HepG2 (cell line): ENCODE results near the gene NOTUM. TPM values are rescaled to one million over a fixed set of nuclear protein-coding genes. Genes with fewer than 3 reads are reported as not detected.

Source experiments
- ADNP ChIP-seq: sonication (generic); formaldehyde crosslinking; IDR thresholded peaks from 2 replicates; pipeline ENCODE4 v1.4.0; 2020; ENCODE audit warnings: missing genetic modification reagents
- ESRRA ChIP-seq: sonication (generic); formaldehyde crosslinking; IDR thresholded peaks from 2 replicates; pipeline ENCODE4 v1.5.1; 2020; ENCODE audit warnings: mild to moderate bottlenecking, low read depth, missing genetic modification reagents
- FOXA1 ChIP-seq, 2 experiments: fragments of 450-650 bp in 1 of 2; sonication (generic) in 1 of 2; formaldehyde crosslinking in 1 of 2; IDR thresholded peaks; 2 replicates each; pipeline versions ENCODE4 v1.4.0 to v1.6.1; 2016 to 2020; ENCODE audit warnings: missing genetic modification reagents in 1 of 2
- HNF4G ChIP-seq, 2 experiments: sonication (generic) in 1 of 2; formaldehyde crosslinking in 1 of 2; IDR thresholded peaks; 2 replicates each; pipeline versions ENCODE4 v1.4.0 to v1.6.1; 2011 to 2020; ENCODE audit warnings: borderline replicate concordance in 2 of 2, low read depth in 2 of 2, mild to moderate bottlenecking in 2 of 2, low read length in 1 of 2, missing genetic modification reagents in 1 of 2, moderate library complexity in 1 of 2
- JDP2 ChIP-seq: sonication (generic); formaldehyde crosslinking; IDR thresholded peaks from 2 replicates; pipeline ENCODE4 v1.8.1; 2022; ENCODE audit warnings: missing genetic modification reagents, borderline replicate concordance
- KLF11 ChIP-seq: IDR thresholded peaks from 2 replicates; pipeline ENCODE4 v1.6.1; 2016; ENCODE audit warnings: missing compliant biosample characterization
- LCORL ChIP-seq, 2 experiments: fragments of 450-650 bp in 1 of 2; sonication (generic) in 1 of 2; formaldehyde crosslinking in 1 of 2; IDR thresholded peaks; 2 replicates each; pipeline versions ENCODE4 v1.5.0 to v1.6.1; 2017 to 2020; ENCODE audit warnings: antibody characterized with exemption in 1 of 2, missing genetic modification reagents in 1 of 2
- MXD4 ChIP-seq: IDR thresholded peaks from 2 replicates; pipeline ENCODE4 v1.6.1; 2016; ENCODE audit warnings: mild to moderate bottlenecking, missing biosample characterization, missing genetic modification reagents
- NAIF1 ChIP-seq: sonication (generic); formaldehyde crosslinking; IDR thresholded peaks from 2 replicates; pipeline ENCODE4 v1.5.0; 2020; ENCODE audit warnings: mild to moderate bottlenecking, missing genetic modification reagents, borderline replicate concordance
- NR0B2 ChIP-seq: sonication (generic); formaldehyde crosslinking; IDR thresholded peaks from 2 replicates; pipeline ENCODE4 v1.4.0; 2020; ENCODE audit warnings: mild to moderate bottlenecking, missing genetic modification reagents
- PCBP2 ChIP-seq: fragments of 200-400 bp; formaldehyde crosslinking; optimal IDR thresholded peaks from 2 replicates; pipeline ENCODE3; 2018; ENCODE audit warnings: low read length, low read depth; ENCODE audit not compliant: poor library complexity, severe bottlenecking
- YEATS4 ChIP-seq: sonication (generic); formaldehyde crosslinking; IDR thresholded peaks from 2 replicates; pipeline ENCODE4 v1.4.0; 2020; ENCODE audit warnings: missing genetic modification reagents, borderline replicate concordance
- ZFP36L2 ChIP-seq: sonication (generic); formaldehyde crosslinking; IDR thresholded peaks from 2 replicates; pipeline ENCODE4 v1.4.0; 2020; ENCODE audit warnings: missing genetic modification reagents
- ZNF282 ChIP-seq: fragments of 450-650 bp; IDR thresholded peaks from 2 replicates; pipeline ENCODE4 v1.6.1; 2018; ENCODE audit not compliant: partially characterized antibody
- ZNF552 ChIP-seq: sonication (generic); formaldehyde crosslinking; IDR thresholded peaks from 2 replicates; pipeline ENCODE4 v1.9.0; 2022; ENCODE audit warnings: missing genetic modification reagents, mild to moderate bottlenecking, borderline replicate concordance
- ZNF670 ChIP-seq: sonication (generic); formaldehyde crosslinking; IDR thresholded peaks from 2 replicates; pipeline ENCODE4 v1.8.0; 2022; ENCODE audit warnings: mild to moderate bottlenecking, missing genetic modification reagents, borderline replicate concordance
- ZNF746 ChIP-seq: sonication (generic); formaldehyde crosslinking; IDR thresholded peaks from 2 replicates; pipeline ENCODE4 v1.8.0; 2022; ENCODE audit warnings: mild to moderate bottlenecking, missing genetic modification reagents
- ZNF784 ChIP-seq: sonication (generic); formaldehyde crosslinking; IDR thresholded peaks from 2 replicates; pipeline ENCODE4 v1.5.1; 2020; ENCODE audit warnings: missing genetic modification reagents, mild to moderate bottlenecking, borderline replicate concordance
- ZNF790 ChIP-seq: sonication (generic); formaldehyde crosslinking; IDR thresholded peaks from 2 replicates; pipeline ENCODE4 v1.8.0; 2022; ENCODE audit warnings: missing genetic modification reagents, mild to moderate bottlenecking, borderline replicate concordance
- polyA plus RNA-seq, 8 experiments: library from polyadenylated mRNA; depleted of rRNA in 3 of 8; stranded (reverse) in 7 of 8; unstranded in 1 of 8; fragments of >200 nt; fragmentation: Illumina TruSeq in 4 of 8; extraction: Trizol in 4 of 8; gene quantifications; 2 replicates each; pipeline versions ENCODE4 v1.2.1 to v1.2.3, GENCODE V29; 2011 to 2016; ENCODE audit warnings: low read depth in 4 of 8, missing spikeins in 1 of 8, mixed read lengths in 1 of 8; ENCODE audit not compliant: insufficient read depth in 1 of 8
- total RNA-seq, 5 experiments: library from RNA; depleted of rRNA; stranded (reverse); fragments of >200 nt; fragmentation: Illumina TruSeq; extraction: Trizol; gene quantifications; 2 replicates each; pipeline ENCODE4 v1.2.3, GENCODE V29; 2016; ENCODE audit warnings: low read depth in 1 of 5
- TF ChIP-seq, protein P1 (sequence below): sonication (generic); formaldehyde crosslinking; IDR thresholded peaks from 2 replicates; pipeline ENCODE4 v1.4.0; 2020; ENCODE audit warnings: missing genetic modification reagents
- TF ChIP-seq, protein P2 (sequence below): sonication (generic); formaldehyde crosslinking; IDR thresholded peaks from 2 replicates; pipeline ENCODE4 v1.4.0; 2020; ENCODE audit warnings: mild to moderate bottlenecking, missing genetic modification reagents, borderline replicate concordance

Gene NOTUM
- total and polyA plus RNA-seq, 2 of the 13 experiments (the other 11 are each of a cell fraction or from before 2014, with no cell fraction given) = 150 to 160 TPM

DNA sequence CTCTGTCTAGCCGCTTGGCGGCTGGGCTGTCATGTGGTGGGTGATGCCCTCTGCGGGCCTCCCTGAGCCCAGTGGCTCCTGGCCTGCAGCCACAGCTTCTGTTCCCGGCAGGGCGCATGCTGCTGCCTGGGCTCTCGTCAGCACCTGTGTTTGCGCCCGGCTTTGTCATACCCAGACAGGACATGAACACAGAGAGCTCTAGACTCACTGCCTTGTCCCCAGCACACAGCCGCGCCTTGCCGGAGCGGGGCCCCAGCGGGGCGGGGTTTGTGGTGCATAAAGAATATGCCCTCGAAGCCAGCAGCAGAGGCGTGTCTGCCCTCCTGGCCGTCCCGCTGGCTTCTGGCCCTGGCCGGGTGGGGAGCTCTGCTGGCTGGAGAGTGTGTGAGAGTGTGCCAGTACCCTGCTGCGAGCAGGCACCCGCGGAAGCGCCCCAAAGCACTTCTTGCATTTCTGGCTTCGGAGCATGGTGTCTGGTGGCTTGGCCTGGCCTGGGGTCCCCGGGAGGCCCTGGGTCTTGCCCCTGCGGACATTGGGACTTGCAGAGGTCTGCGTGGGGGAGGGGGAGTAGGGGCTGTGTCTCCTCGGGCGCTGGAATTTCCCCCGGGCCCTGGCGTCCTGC, 30.8 kb upstream of the NOTUM start (continued):
- TF ChIP-seq NR0B2 (CRISPR knock-in tag) (peak; percentile 75), ZNF790 (CRISPR knock-in tag) (peak; percentile 23; the same call in 1 of the 2 replicates), FOXA1 (IDR thresholded peaks at IDR 0.05) (no peak), FOXA1 (CRISPR knock-in tag; IDR thresholded peaks at IDR 0.05) (no peak; the same call in 1 of the 2 replicates), ZNF552 (no peak; the same call in 1 of the 2 replicates), ESRRA (CRISPR knock-in tag) (no peak), LCORL (IDR thresholded peaks at IDR 0.05) (no peak), LCORL (CRISPR knock-in tag; IDR thresholded peaks at IDR 0.05) (peak; percentile 76), MXD4 (CRISPR knock-in tag) (peak; percentile 90), PCBP2 (no peak), NAIF1 (peak; percentile 95; the same call in 1 of the 2 replicates), ADNP (no peak), ZFP36L2 (peak; percentile 41), HNF4G (IDR thresholded peaks at IDR 0.05; ENCODE audit: borderline replicate concordance, low read depth, low read length) (no peak), HNF4G (CRISPR knock-in tag; IDR thresholded peaks at IDR 0.05; ENCODE audit: borderline replicate concordance, low read depth) (no peak; the same call in 1 of the 2 replicates), ZNF670 (no peak), JDP2 (CRISPR knock-in tag) (no peak), YEATS4 (CRISPR knock-in tag) (peak; percentile 89), ZNF282 (no peak), KLF11 (CRISPR knock-in tag) (0 out of 2 replicates have a peak, but pooled peaks have one; percentile 69), ZNF746 (CRISPR knock-in tag) (peak; percentile 67), ZNF784 (CRISPR knock-in tag) (no peak)
- TF ChIP-seq, protein P1, sequence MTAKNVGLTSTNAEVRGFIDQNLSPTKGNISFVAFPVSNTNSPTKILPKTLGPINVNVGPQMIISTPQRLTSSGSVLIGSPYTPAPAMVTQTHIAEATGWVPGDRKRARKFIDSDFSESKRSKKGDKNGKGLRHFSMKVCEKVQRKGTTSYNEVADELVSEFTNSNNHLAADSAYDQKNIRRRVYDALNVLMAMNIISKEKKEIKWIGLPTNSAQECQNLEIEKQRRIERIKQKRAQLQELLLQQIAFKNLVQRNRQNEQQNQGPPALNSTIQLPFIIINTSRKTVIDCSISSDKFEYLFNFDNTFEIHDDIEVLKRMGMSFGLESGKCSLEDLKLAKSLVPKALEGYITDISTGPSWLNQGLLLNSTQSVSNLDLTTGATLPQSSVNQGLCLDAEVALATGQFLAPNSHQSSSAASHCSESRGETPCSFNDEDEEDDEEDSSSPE (CRISPR knock-in tag) = peak; percentile 93
- TF ChIP-seq, protein P2, sequence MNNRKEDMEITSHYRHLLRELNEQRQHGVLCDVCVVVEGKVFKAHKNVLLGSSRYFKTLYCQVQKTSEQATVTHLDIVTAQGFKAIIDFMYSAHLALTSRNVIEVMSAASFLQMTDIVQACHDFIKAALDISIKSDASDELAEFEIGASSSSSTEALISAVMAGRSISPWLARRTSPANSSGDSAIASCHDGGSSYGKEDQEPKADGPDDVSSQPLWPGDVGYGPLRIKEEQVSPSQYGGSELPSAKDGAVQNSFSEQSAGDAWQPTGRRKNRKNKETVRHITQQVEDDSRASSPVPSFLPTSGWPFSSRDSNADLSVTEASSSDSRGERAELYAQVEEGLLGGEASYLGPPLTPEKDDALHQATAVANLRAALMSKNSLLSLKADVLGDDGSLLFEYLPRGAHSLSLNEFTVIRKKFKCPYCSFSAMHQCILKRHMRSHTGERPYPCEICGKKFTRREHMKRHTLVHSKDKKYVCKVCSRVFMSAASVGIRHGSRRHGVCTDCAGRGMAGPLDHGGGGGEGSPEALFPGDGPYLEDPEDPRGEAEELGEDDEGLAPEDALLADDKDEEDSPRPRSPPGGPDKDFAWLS = no peak; the same call in 1 of the 2 replicates
